Activated CD8-positive, alpha-beta memory T cell treated with anti-CD3 and anti-CD28 coated beads for 36 hours (primary cell): ENCODE data around the gene ERVH48-1. TPM values are rescaled to one million over a fixed set of nuclear protein-coding genes. Genes with fewer than 3 reads are reported as not detected.
"Not testable (repeated sequence)": the region's sequence is repeated elsewhere in the genome, so short reads cannot be mapped to it uniquely, and the experiment has no call there.

ENCODE experiments used
- CTCF ChIA-PET: fragments of 350-600 bp; sonication (Branson Sonifier 250); formaldehyde crosslinking; loops from one replicate; lab custom pipeline; 2021; ENCODE audit warnings: antibody characterized with exemption; lab: Charles Lee
- POLR2A ChIA-PET: fragments of 350-600 bp; sonication (Branson Sonifier 250); formaldehyde crosslinking; loops from one replicate; lab custom pipeline; 2021; ENCODE audit warnings: antibody characterized with exemption; lab: Charles Lee
- total RNA-seq, 2 experiments: library from RNA; stranded (reverse); gene quantifications; one replicate each; pipeline ENCODE4 v1.2.3, GENCODE V29; 2021

The ERVH48-1 gene
- total RNA-seq, 2 experiments from 2014 or later = not detected

DNA sequence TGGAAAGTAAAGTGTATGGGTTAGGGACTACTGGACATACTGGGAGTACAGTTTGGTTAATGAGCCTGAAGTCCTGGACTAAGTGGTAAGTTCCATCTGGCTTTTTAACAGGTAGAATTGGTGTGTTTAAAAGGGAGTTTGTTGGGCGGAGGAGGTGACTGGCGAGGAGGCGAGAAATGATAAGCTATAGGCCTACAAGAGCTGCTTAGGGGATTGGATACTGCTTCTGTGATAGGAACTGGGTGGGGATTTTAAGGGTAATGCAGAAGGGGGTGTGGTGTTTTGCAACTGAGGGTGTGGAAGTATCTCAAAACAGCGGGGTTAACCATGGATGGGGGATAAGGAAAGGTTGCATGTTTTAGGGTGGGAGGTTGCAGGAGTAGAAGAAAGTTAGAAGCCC lies 3.5 kb downstream of the ERVH48-1 start:
- CTCF ChIA-PET = no interaction called here
- POLR2A ChIA-PET = no interaction called here

DNA sequence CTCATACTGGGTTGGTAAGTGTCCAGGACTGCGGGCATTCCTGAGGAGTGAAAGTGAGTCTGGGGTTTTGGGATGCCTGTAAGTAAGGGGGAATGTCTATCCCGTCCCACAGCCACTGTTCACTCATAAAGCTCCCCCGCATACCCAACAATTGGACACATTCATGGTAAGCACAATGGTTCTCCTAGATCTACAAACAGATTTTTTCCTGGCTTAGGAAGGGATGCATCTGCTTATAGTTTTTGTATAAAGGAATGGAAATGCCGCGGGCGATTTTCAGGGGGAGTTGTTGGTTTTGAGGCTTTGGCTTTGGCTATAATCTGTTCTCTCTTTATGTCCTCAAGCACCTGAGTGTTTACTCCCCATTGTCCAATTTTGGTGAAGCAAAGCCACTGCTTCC lies 7.1 kb downstream of the ERVH48-1 start:
- ChIA-PET CTCF (no interaction called here), POLR2A (no interaction called here)

DNA sequence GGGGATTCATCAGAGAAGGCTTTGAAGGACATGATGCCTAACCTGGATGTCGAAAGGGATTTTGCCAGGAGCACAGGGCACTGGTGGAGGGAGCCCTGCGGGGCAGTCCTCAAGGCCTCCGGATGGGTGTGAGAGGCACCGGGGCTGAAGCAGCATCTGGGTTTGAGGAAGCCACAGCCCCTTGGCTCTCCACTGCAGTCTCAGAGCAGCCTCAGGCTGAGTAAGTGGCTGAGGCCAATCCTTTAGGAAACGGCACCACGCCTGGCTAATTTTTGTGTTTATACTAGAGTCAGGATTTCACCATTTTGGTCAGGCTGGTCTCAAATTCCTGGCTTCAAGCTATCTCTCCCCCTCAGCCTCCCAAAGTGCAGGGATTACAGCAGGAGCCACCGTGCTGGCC lies 12.0 kb downstream of the ERVH48-1 start:
- POLR2A ChIA-PET = no interaction called here
- CTCF ChIA-PET = no interaction called here

DNA sequence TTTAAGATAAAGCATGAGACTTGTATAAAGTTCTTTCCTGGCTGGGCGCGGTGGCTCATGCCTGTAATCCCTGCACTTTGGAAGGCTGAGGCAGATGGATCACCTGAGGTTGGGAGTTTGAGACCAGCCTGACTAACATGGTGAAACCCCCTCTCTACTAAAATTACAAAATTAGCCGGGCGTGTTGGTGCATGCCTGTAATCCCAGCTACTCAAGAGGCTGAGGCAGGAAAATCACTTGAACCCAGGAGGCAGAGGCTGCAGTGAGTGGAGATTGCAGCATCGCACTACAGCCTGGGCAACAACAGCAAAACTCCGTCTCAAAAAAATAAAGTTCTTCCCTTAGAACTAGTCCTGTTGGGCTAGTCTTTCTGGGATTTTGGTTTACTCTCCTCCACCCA lies 13.5 kb downstream of the ERVH48-1 start:
- CTCF ChIA-PET, POLR2A ChIA-PET: not testable (repeated sequence)

GRCh38 chr21:42908484-42908883 lies 16.9 kb downstream of the ERVH48-1 start:
- POLR2A ChIA-PET, CTCF ChIA-PET: not testable (repeated sequence)

- CTCF ChIA-PET = no interaction called here
These were observed 19.2 kb downstream of the ERVH48-1 start for GRCh38 chr21:42906233-42906632.

GRCh38 chr21:42905195-42905594 lies 20.2 kb downstream of the ERVH48-1 start:
- ChIA-PET CTCF (no interaction called here), POLR2A (no interaction called here)

More at GRCh38 chr21:42906233-42906632, 19.2 kb downstream of the ERVH48-1 start:
- POLR2A ChIA-PET = no interaction called here

- CTCF ChIA-PET = no interaction called here
- POLR2A ChIA-PET = no interaction called here
These were observed 21.6 kb downstream of the ERVH48-1 start for GRCh38 chr21:42903817-42904216.

DNA sequence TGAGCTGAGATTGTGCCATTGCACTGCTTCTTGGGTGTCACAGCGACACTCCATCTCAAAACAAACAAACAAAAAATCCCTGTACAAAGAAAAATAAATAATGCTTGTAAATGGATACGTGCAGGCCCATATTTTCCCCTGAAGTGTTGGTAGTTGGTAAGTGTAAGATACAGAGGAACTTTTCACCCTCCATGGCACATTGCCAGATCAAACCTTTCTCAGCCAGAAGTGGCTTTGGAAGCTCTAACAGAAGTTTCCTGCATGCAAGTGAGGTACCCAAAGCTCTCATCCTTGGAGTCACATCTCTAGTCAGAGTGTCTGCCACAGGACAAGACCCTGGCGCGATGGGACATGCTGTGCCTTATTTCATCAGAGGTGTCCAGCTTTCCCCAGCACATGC lies 25.0 kb downstream of the ERVH48-1 start:
- POLR2A ChIA-PET = interaction anchor here (0.5 kb wide), 1 partner anchor 12 kb away, joined by 3 read pairs; no protein-coding TSS in a partner anchor
- CTCF ChIA-PET = no interaction called here

DNA sequence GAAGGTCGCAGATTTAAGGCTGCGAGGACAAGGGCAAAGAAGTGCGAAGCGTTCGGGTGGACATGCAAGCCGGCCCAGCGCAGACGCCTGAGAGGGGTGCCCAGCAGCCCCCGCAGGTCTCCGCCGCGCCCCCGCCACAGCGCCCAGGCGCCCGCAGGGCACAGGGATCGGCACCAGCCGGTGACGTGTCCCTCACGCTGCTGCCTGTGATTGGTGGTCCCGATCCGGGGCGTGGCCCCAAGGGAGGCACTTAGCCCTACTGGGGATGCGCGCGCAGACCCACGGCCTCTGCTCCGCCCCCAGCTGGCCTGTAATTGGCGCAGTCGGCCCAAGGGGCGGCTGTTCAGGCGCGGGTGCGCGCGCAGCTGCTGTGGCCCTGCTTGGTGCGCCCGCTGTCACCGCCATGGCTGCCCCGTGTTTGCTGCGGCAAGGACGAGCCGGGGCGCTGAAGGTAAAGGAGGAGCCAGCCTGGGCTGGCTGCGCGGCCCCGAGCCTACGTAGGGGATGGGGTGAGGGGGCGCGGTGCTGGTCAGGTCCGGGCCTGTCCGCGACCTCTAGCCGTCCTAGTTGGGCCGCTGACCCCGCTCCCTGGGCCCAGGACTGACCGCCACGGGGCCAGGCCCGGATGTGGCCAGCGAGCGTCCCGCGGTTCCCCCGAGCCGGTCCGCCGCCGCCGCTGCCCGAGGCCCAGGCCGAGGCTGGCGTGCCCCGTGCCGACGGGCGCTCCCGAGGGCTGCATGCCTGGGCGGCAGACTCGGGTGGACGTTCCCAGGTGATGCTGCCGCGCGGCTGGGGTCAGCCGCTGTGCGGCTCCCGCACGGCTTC lies 32.3 kb downstream of the ERVH48-1 start, which contains the start of gene NDUFV3:
Gene NDUFV3 (plus strand): TSS at position 379 of the 825 bp plus-strand sequence. CDS start 25 bp downstream, at position 404.
- ChIA-PET CTCF (no interaction called here), POLR2A (interaction anchor here (1.1 to 1.7 kb wide), 4 partner anchors 11 to 18 kb away, joined by 3 to 7 read pairs (median 4); no protein-coding TSS in a partner anchor)

DNA sequence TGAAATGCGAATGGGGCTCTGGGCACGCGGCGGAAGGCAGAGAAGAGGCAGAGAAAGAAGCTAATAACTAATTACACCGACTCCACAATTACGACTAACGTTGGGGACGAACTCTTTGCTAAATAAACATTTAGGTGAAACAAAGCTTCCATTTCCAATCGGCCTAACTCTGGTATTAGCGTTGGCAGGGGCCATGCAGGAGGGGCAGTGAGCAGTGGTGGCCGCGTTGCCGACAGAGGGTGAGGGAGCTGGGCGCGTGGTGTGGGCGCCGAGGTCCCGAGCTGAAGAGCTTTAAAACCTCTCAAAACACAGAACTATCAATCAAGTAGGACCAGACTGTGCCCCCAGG lies 32.9 kb downstream of the ERVH48-1 start:
- CTCF ChIA-PET = interaction anchor here (0.7 kb wide), 1 partner anchor 8 kb away, joined by 3 read pairs; no protein-coding TSS in a partner anchor
- POLR2A ChIA-PET = interaction anchor here (0.5 to 1.7 kb wide), 5 partner anchors 11 to 99 kb away, joined by 3 to 7 read pairs (median 4); no protein-coding TSS in a partner anchor

DNA sequence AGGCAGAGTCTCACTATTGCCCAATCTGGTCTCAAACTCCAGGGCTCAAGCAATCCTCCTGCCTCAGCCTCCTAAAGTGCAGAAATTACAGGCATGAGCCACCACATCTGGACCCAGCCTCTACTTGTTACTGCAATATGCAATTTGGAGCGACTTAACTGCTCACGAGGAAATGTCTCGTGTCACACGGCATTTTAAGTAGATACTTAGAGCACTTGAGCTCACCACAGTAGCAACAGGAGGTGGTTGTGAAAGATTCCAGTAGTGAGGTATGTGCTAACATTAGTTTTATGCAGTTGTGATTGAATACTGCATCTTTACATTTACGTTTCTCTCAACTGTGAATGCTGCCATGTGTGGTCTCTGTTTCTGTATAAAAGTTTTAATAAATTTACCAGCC lies 38.1 kb downstream of the ERVH48-1 start:
- CTCF ChIA-PET = no interaction called here
- POLR2A ChIA-PET = no interaction called here

DNA sequence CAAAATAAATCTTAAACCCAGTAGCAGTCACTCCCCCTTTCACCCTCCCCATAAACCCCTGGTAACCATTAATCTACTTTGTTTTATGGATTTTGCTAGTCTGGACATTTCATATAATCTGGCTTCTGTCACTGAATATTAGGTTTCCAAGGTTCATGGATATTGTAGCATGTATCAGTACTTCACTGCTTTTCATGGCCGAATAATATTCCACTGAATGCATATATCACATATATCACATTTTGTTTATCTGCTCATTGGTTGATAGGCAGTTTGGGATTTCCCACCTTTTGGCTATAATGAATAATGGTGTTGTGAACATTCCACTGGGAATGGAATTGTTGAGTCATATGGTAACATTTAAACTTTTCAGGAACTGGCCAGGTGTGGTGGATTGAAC lies 41.5 kb downstream of the ERVH48-1 start:
- POLR2A ChIA-PET = no interaction called here
- CTCF ChIA-PET = interaction anchor here (1.0 kb wide), 1 partner anchor 8 kb away, joined by 3 read pairs; no protein-coding TSS in a partner anchor

DNA sequence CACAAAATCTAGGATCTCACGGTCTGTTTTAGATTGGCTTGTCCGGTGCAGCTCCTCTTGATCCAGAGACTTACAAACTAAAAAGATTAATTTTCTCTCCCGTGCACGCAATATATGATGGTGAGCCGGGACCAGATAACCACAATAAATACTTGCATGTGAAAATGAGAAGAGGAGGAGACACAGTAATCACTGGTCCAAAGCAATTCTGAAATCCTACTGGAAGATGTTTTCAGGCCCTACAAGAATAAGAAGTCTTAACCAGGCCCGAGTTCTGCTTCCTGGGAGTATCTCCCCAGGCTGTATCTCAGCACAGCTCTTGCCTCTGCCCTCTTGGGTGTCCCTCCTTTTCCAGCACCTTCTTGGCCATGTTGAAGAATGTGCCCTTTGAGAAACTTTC lies 45.1 kb downstream of the ERVH48-1 start:
- ChIA-PET POLR2A (interaction anchor here (0.8 kb wide), 1 partner anchor 12 kb away, joined by 3 read pairs; the partner anchor contains the start of gene NDUFV3), CTCF (interaction anchor here (0.7 kb wide), 1 partner anchor 160 kb away, joined by 4 read pairs; no protein-coding TSS in a partner anchor)

DNA sequence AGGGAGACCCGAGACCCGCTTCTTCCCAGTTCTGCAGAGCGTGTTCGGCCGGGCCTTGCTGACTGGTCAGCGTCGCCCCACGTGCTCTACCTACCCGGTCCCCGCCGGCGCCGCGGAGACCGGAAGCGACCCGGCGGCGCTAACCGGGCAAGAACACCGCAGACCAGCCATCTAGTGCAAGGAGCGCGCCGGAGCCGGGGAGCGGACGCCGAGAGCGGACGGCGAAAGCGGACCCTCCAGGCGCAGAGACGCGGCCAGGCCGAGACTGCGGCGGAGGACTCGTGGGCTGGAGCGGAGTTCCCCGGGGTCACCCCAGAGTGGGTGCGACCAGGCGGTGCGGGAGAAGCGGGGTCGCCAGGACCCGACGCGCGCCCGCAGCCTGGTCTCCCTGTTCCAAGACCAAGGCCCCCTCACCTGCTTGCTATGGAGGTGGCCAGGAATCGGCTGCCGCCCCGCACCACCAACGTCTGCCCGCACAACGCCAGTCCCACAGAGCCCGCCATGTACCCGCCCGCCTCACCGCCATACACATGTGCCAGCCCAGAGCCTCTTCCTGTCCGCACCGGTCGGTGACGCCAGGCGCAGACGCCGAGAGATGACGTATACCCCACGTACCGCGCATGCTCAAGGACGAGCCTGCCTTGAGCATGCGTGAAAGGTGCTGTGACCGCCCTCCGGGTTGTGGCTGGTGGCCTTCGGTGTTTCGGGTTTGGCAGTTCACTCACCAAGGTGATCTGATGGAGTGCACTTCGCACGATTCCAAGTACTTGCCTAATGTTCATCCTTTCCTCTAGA lies 46.2 kb downstream of the ERVH48-1 start, which contains the start of gene WDR4:
Gene WDR4 (minus strand): TSS at position 547 of the 795 bp plus-strand sequence. CDS start 44 bp downstream, at position 503.
- ChIA-PET POLR2A (interaction anchor here (0.8 to 1.1 kb wide), 2 partner anchors 13 to 14 kb away, joined by 3 to 7 read pairs; partner anchors contain the start of gene NDUFV3), CTCF (interaction anchor here (0.6 kb wide), 1 partner anchor 13 kb away, joined by 3 read pairs; no protein-coding TSS in a partner anchor)

- ChIA-PET POLR2A (interaction anchor here (1.1 kb wide), 1 partner anchor 14 kb away, joined by 7 read pairs; the partner anchor contains the start of gene NDUFV3), CTCF (no interaction called here)
These were observed 46.8 kb downstream of the ERVH48-1 start for GRCh38 chr21:42878678-42878992.

GRCh38 chr21:42875811-42876210 lies 49.6 kb downstream of the ERVH48-1 start:
- POLR2A ChIA-PET = not testable (repeated sequence)
- CTCF ChIA-PET = interaction anchor here (1.0 kb wide), 1 partner anchor 24 kb away, joined by 3 read pairs; no protein-coding TSS in a partner anchor

GRCh38 chr21:42873096-42873495 lies 52.3 kb downstream of the ERVH48-1 start:
- ChIA-PET POLR2A (interaction anchor here (0.6 kb wide), 1 partner anchor 21 kb away, joined by 4 read pairs; no protein-coding TSS in a partner anchor), CTCF (no interaction called here)

DNA sequence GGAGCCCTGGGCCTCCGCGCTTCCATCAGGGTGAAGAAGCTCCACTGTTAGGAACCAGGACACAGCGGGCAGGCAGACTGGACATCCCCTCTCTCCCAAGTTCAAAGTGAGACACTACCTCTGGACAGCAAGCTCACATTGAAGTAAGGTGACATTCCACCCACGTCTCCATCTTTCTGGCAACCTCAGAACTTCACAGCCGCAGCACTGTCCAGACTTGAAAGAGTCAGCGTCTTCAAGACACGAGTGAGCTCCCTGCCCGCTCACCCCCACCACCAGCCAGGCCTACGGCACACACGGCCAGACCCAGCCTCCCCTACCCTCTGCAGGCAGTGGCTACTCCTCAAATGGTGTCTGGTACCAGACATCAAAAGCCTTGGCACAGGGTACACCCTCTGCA lies 57.2 kb downstream of the ERVH48-1 start:
- POLR2A ChIA-PET = no interaction called here
- CTCF ChIA-PET = no interaction called here
